Fibroblast of pulmonary artery (primary cell): ENCODE data around the gene ZNF304.

Experiments used
- DNase-seq: peaks from one replicate; pipeline ENCODE4 v3.0.0-alpha.2; 2010; ENCODE audit warnings: low read depth
- H3K4me3 ChIP-seq: replicated peaks from 2 replicates; pipeline ENCODE4 v1.5.1; 2011; ENCODE audit warnings: low read depth, mild to moderate bottlenecking, control low read depth, low read length, moderate library complexity
- CTCF ChIP-seq: IDR thresholded peaks from 2 replicates; pipeline ENCODE4 v1.5.1; 2011; ENCODE audit warnings: mild to moderate bottlenecking, control low read depth, low read length, inconsistent platforms; ENCODE audit errors: missing control alignments

The ZNF304 gene

GRCh38 chr19:57376151-57376550 is 25.1 kb downstream of the ZNF304 start:
- no peak overlapping the region for H3K4me3 ChIP-seq
- no peak for DNase-seq
- TF ChIP-seq CTCF, result no peak

- no peak overlapping the region for H3K4me3 ChIP-seq
- no peak for TF ChIP-seq CTCF
- no peak for DNase-seq
Observed at GRCh38 chr19:57377498-57378146, 26.6 kb downstream of the ZNF304 start.

- no peak overlapping the region for H3K4me3 ChIP-seq
- no peak for DNase-seq
- TF ChIP-seq CTCF, result no peak
Observed at GRCh38 chr19:57380923-57381322, 29.9 kb downstream of the ZNF304 start.

- H3K4me3 ChIP-seq, result no peak overlapping the region
- DNase-seq, result no peak
- no peak for TF ChIP-seq CTCF
Observed at GRCh38 chr19:57382806-57383488, 31.9 kb downstream of the ZNF304 start.

- peak overlapping the region; percentile 98 for H3K4me3 ChIP-seq
- no peak for DNase-seq
- TF ChIP-seq CTCF, result no peak
Observed at GRCh38 chr19:57389194-57389729, 38.2 kb downstream of the ZNF304 start.

GRCh38 chr19:57389730-57390598 is 38.9 kb downstream of the ZNF304 start, which contains the start of gene ZNF548:
ZNF548 (plus strand) TSS chr19:57389854; CDS start chr19:57390100, 246 bp downstream.
- DNase-seq, result peak; percentile 100
- peak; percentile 22 for TF ChIP-seq CTCF

More at GRCh38 chr19:57389730-57390598, 38.9 kb downstream of the ZNF304 start, which contains the start of gene ZNF548:
- peak within 1 kb of the TSS; percentile 98 for H3K4me3 ChIP-seq
